IPS-18c (cell line): ENCODE results near the gene TRPM3.
A peak's percentile ranks its signal among the peaks of the same experiment; 100 is the strongest.

Experiments
- H3K4me3 ChIP-seq: 2 replicates; pipeline ENCODE4 v1.7.0; 2013; ENCODE audit warnings: low read depth, mild to moderate bottlenecking, low read length, moderate library complexity; ENCODE audit not compliant: insufficient read depth
- H3K9me3 ChIP-seq: one replicate; pipeline ENCODE4 v1.6.1; 2013; ENCODE audit warnings: mild to moderate bottlenecking, low read length, moderate library complexity; ENCODE audit not compliant: control insufficient read depth, insufficient read depth

Gene TRPM3

GRCh38 chr9:71121275-71122021 is at the start of gene TRPM3:
Gene TRPM3, minus strand, starts transcription at chr9:71121621. Its CDS starts 267 bp downstream, at chr9:71121354.
- H3K4me3 ChIP-seq: peak within 1 kb of the TSS; percentile 63

GRCh38 chr9:71168418-71168817 is 47.0 kb upstream of the TRPM3 start:
- no peaks in the 10 kb centered on the region for H3K9me3 ChIP-seq
- no peak overlapping the region for H3K4me3 ChIP-seq

More at GRCh38 chr9:71121275-71122021, at the start of gene TRPM3:
- no peaks in the 10 kb centered on the region for H3K9me3 ChIP-seq

DNA sequence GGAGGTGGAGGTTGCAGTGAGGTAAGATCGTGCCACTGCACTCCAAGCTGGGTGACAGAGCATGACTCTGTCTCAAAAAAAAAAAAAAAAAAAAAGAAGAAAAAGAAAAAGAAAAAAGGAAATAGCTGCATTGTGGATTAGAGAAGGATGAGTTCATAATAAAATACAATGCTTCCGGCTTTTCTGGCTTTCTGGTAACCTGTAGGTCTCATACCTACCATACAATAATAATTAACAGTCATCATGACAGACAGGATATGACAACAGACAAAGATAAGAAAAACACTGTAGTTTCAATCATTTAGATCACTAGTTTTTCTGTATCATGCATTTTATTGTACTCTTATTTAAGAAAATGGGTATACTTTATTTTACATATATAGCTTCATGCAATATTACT is 40.7 kb upstream of the TRPM3 start:
- no peak overlapping the region for H3K4me3 ChIP-seq
- H3K9me3 ChIP-seq: no peaks in the 10 kb centered on the region

GRCh38 chr9:71157731-71158130 is 36.3 kb upstream of the TRPM3 start:
- H3K4me3 ChIP-seq: no peak overlapping the region
- no peaks in the 10 kb centered on the region for H3K9me3 ChIP-seq

DNA sequence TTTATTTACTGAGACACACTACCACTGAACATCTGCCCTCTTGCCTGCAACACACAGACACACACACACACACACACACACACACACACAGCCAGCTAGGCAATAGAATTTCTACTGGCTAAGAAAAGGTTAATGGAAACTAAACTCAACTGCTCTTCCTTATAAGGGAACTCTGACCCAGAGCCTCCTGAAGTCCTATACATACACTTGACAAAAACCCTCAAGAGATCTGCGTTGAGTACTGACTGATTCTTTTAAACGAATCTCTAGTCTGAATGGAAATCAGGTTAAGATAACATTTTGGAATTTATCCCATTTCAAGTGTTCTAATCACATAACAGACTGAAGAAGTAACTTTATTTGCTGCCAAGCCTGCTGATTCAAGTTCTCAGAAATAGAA is 25.9 kb upstream of the TRPM3 start:
- H3K9me3 ChIP-seq: peaks cover 2% of the 10 kb centered on the region

GRCh38 chr9:71146511-71146910 is 25.1 kb upstream of the TRPM3 start:
- no peak overlapping the region for H3K4me3 ChIP-seq
- H3K9me3 ChIP-seq: peaks cover 2% of the 10 kb centered on the region

More for the DNA sequence above, 25.9 kb upstream of the TRPM3 start:
- H3K4me3 ChIP-seq: no peak overlapping the region

- H3K9me3 ChIP-seq: peaks cover 2% of the 10 kb centered on the region
- H3K4me3 ChIP-seq: no peak overlapping the region
These were observed 23.8 kb upstream of the TRPM3 start for GRCh38 chr9:71145179-71145578.

DNA sequence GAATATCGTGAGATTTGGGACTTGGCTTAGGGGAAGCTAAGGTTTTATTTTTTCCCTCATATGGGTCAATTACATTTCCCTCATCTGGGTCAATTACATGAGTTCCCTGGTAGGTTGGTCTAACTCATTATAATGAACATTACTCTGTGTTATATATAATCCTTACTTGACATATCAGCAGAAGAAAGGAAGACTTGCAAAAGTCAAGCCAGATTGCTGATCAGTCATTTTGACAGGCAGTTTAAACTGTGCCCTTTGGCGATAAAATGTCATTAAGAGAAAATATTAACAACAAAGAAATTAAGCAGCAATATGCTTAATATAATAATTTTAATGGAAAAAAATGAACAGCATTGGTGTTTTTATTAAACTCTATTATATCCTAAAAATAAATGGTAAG is 23.1 kb upstream of the TRPM3 start:
- peaks cover 2% of the 10 kb centered on the region for H3K9me3 ChIP-seq
- no peak overlapping the region for H3K4me3 ChIP-seq

DNA sequence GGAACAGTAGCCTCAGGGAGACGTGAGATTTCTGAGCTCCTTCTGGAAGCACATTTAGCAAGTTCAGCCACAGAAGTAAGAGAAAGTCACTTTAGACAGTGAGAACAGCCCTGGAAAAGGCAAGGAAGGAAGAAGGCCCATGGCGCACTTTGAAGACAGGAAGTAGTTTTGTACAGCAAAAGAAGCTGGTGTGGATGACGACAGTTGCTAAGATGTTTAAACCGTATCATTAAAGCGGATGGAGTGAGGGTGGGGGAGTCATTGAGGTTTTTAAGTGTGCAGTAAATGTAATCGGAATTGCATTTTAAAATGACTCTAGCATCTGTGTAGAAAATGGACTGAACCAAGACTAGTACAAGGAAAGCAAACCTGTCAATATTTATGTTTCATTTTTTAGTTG is 15.3 kb upstream of the TRPM3 start:
- Histone ChIP-seq H3K9me3 (no peaks in the 10 kb centered on the region), H3K4me3 (no peak overlapping the region)

DNA sequence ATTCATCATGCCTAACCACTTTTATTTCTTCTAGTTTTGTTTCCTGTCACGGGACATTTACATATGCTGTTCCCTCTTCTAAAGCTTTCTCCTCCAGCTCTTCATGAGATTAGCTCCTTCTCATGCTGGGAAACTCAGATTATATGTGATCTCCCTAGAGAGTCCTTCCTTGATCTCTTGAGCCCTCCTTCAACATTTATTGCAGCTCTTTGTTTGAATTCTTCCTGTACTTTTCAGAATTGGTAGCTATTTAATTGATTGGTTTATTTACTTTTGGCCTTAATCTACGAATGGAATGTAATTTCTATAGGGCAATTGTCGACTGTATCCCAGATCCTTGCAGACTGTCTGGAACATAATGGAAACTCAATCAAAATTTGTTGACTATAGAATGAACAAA is 9.7 kb upstream of the TRPM3 start:
- no peak overlapping the region for H3K4me3 ChIP-seq

GRCh38 chr9:71130521-71130920 is 9.1 kb upstream of the TRPM3 start:
- no peak overlapping the region for H3K4me3 ChIP-seq
- H3K9me3 ChIP-seq: no peaks in the 10 kb centered on the region

More for the DNA sequence above, 9.7 kb upstream of the TRPM3 start:
- no peaks in the 10 kb centered on the region for H3K9me3 ChIP-seq

DNA sequence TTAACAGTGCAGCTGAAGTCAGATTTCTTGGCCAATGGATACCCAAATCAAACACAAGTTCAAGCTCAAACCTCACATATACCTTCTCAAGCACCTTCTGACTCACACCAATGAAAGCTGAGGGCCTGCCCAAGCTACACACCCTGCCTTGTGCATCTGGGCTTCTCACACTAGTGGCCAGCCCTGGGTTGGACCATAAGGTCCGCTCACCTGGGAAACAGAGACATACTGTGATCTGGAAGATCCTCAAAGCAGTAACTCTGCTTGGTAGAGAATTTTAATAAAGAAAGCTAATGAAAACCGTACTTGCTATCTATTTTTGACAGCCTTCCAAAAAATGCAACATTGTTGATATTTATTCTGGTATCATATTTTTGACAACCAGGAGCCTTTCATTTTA is 7.4 kb upstream of the TRPM3 start:
- Histone ChIP-seq H3K9me3 (no peaks in the 10 kb centered on the region), H3K4me3 (no peak overlapping the region)

- Histone ChIP-seq H3K9me3 (no peaks in the 10 kb centered on the region), H3K4me3 (no peak overlapping the region)
These were observed 5.9 kb upstream of the TRPM3 start for GRCh38 chr9:71127301-71127700.

GRCh38 chr9:71122421-71122820 is 1.0 kb upstream of the TRPM3 start:
- Histone ChIP-seq H3K9me3 (no peaks in the 10 kb centered on the region), H3K4me3 (peak overlapping the region; percentile 63; the same call in 1 of the 2 replicates)

DNA sequence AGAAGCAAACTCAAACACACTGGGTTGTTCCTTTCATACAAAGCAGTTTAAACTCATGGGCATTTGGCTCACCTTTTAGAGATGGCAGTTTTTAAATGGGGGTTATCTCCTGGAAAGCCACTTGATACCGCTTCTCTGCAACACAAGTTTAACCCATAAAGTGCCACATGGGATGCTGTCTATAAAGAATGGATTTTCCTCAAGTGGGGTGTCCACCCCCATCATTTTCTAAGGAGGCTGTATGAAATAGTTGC is 528 bp upstream of the TRPM3 start:
- peak overlapping the region; percentile 63 for H3K4me3 ChIP-seq
- no peaks in the 10 kb centered on the region for H3K9me3 ChIP-seq

DNA sequence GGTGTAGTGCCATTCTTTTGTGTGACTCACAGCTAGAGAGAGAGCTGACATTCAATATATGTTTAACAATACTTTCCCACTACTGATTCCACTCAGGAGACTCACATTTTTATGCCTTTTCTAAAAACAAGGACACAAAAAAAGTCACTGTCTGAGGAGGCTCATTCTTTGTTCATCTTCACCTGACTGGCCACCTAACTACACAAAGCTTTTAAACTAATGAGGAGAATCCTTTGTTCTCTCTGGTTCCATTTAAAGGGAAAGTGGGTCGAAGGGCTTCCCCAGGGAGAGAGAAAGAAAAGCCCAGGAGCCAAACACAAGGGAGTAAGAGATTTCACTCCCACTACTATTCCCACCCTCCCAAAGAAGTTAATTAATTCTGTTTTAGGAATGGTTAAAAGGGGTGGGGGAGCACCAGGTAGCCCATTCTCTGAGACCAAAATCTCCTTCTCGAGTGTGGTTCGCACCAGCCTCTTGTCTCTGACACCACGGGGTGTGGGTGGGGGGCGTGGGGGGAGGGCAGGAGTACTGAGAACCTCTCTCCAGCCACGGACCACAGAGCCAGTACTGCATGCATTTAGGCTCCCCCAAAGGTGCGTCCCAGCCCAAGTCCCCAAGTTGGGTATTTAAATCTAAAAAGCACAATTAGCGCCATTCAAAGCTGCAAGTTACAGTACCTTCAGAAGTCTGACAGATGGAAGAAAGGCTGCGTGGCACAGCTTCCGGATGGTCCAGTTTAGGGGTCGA is 747 bp downstream of the TRPM3 start:
- H3K9me3 ChIP-seq: no peaks in the 10 kb centered on the region
- peak overlapping the region; percentile 63; the same call in 1 of the 2 replicates for H3K4me3 ChIP-seq

- peak overlapping the region; percentile 5 for H3K4me3 ChIP-seq
- no peaks in the 10 kb centered on the region for H3K9me3 ChIP-seq
These were observed 1.7 kb downstream of the TRPM3 start for GRCh38 chr9:71119746-71120145.

DNA sequence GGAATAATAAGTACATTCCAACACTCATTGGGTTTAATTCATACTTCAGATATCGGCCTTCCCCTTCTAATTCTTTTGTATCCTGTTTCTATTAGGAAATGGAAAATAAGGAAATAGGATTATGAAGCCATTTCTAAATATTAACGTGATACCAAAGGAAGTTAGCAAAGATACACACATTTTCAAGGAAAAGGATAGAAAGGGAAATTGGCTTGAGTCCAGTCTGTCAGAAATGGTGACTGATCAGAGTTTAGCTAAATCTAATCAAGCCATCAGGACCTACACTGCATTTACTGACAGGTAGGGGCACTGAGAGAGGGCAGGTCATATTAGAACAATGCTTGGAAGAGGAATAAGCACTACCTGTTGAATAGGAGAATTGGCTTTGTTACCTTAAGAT is 3.1 kb downstream of the TRPM3 start:
- no peak overlapping the region for H3K4me3 ChIP-seq
- H3K9me3 ChIP-seq: no peaks in the 10 kb centered on the region
